Measurements from ENCODE around the gene AP2A1.

Gene AP2A1

DNA sequence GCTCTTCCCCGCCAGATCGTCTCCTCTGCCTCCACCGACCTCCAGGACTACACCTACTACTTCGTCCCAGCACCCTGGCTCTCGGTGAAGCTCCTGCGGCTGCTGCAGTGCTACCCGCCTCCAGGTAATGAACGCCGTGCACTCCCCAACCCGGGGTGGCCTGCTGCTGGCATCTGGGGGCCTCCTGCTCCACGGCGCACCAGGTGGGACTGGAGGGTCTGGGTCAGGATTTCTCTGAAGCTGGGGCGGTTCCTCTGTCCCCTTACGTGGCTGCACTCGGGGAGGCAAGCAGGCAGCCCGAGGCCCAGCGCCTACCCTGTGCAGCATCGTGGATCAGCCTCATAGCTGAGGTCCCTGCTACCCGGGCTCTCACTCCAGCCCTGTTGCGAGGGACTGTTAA is 28.8 kb downstream of the AP2A1 start:
- DNase-seq: no peak

DNA sequence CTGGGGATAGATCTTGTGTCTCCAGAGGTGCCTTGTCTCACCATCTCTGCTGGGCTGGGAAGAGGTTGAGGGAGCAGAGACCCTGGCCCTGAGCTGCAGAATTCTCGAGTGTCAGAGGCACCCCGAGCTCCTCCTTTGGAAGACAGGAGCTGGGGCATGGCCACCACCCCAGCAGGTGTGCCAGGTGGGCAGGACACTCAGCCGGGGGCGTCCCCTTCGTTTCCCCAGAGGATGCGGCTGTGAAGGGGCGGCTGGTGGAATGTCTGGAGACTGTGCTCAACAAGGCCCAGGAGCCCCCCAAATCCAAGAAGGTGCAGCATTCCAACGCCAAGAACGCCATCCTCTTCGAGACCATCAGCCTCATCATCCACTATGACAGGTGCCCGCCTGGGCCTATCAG is 31.8 kb downstream of the AP2A1 start:
- no peak for DNase-seq

DNA sequence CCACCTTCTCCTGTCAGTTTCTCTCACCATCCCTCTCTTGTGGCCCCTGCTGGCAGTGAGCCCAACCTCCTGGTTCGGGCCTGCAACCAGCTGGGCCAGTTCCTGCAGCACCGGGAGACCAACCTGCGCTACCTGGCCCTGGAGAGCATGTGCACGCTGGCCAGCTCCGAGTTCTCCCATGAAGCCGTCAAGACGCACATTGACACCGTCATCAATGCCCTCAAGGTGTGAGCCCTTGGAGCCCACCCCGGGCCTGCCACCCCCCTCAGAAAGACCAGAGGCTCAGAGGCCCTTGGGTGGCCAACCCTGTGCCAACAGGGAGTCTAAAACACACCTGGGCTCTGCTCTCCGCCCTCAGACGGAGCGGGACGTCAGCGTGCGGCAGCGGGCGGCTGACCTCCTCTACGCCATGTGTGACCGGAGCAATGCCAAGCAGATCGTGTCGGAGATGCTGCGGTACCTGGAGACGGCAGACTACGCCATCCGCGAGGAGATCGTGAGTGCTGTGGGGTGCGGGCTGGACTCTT is 32.5 kb downstream of the AP2A1 start:
- DNase-seq: no peak

DNA sequence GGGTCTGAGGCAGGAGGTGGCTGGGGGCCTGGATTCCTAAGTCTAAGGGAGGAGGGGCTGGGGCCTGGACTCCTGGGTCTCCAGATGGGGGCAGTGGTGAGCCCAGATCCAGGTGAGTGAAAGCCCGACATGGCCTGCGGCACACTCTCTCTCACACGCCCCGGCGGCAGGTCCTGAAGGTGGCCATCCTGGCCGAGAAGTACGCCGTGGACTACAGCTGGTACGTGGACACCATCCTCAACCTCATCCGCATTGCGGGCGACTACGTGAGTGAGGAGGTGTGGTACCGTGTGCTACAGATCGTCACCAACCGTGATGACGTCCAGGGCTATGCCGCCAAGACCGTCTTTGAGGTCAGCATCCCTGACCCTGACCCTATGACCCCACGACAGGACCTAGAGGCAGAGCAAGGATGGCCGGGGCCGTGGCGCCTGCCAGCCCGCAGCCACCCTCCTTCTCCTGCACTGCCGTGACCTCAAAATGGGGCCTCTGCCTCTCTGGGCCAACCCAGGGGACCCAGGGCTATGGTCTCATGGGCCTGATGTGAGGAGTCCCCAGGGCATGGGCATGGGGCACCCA is 33.1 kb downstream of the AP2A1 start:
- no peak for DNase-seq

DNA sequence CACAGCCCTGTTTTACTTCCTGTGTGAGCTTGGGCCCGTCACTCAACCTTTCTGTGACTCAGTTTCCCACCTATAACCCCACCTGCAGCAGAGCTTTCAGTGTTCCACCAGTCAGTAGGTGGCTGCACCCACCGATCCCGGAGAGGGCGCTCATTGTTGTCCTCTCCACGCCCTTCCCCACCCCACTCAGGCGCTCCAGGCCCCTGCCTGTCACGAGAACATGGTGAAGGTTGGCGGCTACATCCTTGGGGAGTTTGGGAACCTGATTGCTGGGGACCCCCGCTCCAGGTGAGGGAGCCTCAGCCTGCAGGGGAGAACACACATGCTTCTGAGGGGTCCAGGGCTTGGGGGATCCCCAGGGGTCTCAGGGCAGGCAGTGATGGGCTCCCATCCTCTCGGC is 34.0 kb downstream of the AP2A1 start:
- DNase-seq: no peak

DNA sequence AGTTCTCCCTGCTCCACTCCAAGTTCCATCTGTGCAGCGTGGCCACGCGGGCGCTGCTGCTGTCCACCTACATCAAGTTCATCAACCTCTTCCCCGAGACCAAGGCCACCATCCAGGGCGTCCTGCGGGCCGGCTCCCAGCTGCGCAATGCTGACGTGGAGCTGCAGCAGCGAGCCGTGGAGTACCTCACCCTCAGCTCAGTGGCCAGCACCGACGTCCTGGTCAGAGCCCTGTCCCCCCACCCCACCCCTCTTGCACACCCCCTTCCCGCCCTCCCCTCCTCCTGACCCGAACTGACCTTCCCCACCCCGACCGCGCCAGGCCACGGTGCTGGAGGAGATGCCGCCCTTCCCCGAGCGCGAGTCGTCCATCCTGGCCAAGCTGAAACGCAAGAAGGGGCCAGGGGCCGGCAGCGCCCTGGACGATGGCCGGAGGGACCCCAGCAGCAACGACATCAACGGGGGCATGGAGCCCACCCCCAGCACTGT is 34.6 kb downstream of the AP2A1 start:
- no peak for DNase-seq

DNA sequence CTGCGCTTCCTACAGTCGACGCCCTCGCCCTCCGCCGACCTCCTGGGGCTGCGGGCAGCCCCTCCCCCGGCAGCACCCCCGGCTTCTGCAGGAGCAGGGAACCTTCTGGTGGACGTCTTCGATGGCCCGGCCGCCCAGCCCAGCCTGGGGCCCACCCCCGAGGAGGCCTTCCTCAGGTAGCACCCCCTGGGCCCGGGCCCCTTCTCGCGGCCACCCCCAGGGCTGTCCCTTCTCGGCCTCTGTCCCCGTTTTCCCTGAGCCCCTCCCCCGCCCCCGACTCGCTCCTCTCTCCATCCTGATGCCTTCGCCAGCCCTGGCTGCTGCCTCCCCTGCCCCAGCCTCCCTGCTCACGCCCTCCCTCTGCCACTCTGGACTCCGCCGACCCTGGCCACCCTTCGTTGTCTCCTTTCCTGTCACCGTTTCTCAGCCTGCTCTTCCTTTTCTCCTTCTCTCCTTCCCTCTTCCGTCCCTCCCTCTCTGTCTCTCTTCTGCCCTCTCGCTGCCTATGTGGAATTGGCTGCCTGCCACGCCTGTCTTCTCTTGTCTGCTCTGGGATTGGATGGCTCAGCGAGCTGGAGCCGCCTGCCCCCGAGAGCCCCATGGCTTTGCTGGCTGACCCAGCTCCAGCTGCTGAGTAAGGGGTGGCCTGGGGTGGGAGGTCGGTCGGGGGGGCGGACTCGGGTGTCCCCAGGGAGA is 35.3 kb downstream of the AP2A1 start:
- DNase-seq: peak; percentile 93

DNA sequence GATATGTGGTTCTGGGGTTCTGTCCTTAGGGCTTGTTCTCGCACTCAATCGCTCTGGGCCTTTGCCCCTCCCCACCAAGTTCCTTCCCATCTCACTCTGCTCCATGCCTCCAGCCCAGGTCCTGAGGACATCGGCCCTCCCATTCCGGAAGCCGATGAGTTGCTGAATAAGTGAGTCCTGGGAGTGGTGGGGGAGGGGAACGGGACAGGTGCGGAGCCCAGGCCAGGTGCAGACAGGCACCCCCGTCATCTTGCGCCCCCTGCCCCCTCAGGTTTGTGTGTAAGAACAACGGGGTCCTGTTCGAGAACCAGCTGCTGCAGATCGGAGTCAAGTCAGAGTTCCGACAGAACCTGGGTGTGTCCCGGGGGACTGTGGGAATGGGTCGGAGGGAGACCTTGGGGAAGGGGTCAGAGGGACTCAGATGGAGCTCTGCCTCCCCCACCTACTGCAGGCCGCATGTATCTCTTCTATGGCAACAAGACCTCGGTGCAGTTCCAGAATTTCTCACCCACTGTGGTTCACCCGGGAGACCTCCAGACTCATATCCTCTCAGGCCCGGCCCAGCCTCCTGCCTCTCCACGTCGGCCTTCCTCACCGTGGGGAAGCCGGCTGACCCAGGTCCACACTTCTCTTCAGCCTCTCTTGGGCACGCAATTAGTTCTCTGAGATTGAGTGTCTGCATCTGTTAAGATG is 36.2 kb downstream of the AP2A1 start:
- DNase-seq: no peak

DNA sequence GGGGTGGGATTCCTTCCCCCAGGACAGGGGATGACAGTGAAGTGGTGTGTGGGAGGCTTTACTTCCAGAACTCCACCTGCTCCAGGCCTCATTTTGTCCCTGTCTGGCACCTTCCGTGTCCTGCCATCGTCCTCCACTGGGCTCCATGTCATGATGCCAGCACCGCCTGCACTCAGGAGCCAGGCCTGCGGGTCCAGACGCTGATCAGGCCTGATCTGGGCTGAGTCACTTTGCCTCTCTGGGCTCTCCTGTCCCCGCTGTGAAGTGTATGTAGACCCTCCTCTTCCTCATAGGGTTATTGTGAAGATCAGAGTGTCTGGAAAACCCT is 36.7 kb downstream of the AP2A1 start:
- no peak for DNase-seq

DNA sequence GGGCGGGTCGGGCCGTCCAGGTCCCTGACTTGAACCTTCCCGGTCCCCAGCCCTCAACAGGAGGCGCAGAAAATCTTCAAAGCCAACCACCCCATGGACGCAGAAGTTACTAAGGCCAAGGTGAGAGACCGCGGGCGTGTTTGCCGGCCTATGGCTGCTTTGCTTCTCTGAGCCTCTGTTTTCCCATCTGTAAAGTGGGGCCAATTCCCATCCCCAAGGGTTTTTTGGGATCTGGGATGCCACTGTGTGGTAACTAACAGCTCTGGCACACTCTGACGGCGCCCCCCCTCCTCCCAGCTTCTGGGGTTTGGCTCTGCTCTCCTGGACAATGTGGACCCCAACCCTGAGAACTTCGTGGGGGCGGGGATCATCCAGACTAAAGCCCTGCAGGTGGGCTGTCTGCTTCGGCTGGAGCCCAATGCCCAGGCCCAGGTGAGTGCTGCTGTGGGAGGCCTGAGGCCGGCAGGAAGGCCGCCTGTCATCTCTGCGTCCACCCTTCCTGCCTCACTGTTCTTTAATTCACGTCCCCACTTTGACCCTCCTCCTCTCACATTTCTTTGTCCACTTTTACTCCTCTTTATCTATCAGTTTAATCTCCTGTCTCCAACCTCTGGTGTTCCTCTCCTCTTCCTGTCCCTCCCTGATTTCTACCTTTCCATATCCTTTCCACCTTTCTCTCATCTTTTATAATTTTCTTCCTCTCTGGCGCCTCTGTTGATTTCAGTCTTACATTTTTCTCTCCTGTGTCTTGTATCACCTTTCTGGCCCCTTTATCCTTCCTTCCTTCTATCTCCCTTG is 39.2 kb downstream of the AP2A1 start:
- DNase-seq: no peak

DNA sequence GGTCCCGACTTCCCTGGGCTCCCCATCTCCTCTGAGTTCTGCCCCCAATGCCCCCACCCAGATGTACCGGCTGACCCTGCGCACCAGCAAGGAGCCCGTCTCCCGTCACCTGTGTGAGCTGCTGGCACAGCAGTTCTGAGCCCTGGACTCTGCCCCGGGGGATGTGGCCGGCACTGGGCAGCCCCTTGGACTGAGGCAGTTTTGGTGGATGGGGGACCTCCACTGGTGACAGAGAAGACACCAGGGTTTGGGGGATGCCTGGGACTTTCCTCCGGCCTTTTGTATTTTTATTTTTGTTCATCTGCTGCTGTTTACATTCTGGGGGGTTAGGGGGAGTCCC is 39.8 kb downstream of the AP2A1 start:
- DNase-seq: no peak

DNA sequence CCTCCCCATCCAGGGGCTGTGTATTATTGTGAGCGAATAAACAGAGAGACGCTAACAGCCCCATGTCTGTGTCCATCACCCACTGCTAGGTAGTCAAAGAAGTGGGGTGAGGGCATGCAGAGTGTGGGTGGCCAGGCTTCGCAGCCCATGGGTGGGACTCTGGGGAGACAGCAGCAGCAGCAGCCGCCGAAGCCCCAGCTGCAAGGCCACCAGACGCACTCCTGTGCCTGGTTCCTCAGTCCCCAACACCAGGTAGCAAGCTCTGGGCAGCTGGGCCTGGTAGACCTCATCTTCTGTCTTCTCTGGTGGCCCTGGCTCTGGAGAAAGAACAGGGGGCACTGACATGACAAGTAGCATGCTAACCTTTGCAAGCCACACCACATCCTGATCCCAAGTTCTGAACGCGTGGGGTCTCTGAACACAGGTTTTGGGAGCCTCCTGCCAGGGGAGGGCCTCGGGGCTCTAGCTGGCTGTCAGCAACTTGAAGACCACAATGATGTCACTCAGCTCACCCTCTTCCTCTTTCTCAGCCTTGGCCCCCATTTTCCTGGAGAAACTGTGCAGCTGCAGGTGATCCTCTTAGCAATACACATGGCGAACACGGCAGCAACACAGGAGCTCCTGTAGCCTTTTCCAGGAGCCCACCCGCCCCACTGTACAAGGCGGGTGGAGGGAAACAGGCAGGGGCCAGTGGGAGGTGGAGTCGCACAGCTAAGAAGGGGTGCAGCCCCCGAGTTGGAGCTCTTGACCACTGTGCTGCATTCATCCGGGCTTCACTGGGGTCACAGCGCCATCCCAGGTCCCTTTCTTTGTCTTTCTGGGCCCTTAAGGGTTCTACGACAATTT is 40.5 kb downstream of the AP2A1 start:
- DNase-seq: no peak

DNA sequence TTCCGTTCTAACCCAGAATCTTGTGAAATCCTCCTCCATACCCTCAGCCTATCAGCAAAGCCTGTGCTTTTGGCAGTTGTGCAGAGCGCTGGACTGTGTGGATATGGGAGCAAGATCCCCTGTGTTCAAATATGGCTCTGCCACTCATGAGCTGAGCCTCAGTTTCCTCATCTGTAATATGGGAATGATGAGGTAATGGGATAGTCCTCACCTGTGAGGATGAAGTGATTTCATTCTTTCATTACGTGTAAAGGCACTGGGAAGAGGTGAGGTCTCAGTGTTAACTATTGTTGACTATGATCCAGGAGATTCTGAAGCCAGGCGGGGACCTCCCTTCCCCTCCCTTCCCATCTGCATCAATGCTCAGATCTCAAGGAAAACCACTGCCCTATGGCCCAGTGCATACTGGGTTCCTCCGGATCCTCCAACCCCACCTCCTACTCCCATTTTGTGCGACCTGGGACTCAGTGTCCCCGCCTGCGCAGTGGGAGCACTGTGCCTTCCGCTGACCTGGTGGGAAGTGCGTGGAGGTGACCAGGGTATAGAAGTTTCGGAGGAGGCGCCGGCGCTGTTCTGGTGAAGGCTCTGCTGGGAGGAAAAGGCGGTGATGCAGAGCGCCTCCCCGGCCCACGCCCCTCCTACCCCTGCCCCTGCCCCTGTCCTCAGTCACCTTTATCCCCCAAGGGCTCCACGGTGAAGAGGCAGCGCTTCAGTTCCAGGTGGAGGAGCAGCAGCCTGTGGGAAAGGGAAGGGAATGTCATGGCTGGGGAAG is 41.3 kb downstream of the AP2A1 start:
- DNase-seq: no peak

DNA sequence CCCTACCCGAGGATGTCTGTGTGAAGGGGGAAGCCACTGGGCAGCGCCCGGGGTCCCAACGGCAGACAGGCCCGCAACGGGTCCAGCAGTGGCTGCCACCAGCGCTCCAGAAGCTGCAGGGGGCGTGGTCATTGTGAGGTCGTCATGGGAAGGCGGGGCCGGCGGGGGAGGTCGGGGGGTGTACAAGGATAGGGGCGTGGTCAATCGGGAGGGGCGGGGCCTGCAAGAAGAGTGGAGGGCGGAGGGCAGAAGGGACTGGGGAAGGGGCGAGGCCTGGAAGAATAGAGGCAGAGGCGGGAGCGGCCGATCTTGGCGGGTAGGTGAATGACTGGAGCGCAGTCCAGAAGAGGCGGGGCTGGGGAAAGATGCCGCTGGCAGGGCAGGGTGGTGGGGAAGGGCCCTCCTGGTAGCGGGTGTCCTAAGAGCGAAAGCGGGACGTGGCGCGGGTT is 41.9 kb downstream of the AP2A1 start:
- DNase-seq: peak; percentile 81

DNA sequence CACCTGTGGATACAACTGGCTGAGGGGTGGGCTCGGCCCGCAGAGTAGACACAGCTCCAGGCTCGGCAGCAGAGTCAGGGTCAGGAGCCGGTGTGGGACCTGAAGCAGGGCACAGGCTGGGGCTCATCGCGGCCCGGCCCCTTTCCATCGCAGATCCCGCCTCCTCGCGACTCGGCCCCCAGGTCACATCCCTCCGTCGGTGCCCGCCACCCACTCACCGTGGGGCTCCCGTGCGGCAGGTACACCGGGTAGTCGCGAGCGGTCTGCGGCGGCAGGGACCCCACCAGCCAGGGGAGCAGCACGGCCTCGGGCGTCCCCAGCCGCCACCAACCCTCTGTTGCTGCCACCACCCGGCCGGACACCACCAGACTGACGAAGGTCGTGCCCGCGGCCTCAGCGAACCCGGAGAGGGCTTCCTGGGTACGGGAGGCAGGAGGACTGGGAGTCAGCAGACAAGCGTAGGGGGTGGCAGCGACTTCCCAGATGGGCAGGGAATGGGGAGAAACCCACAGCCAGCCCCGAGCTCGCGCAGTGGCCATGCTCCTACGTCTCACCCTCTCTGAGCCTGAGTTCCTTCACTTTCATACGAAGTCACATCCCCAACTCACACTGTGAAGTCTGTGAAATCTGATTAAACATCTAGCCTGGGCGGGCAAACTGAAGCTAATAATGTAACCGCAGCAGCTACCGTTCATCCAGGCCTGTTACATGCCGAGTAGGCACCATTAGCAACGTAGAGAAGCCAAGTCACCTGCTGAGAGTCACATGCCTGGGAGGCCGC is 42.5 kb downstream of the AP2A1 start:
- DNase-seq: peak; percentile 40

DNA sequence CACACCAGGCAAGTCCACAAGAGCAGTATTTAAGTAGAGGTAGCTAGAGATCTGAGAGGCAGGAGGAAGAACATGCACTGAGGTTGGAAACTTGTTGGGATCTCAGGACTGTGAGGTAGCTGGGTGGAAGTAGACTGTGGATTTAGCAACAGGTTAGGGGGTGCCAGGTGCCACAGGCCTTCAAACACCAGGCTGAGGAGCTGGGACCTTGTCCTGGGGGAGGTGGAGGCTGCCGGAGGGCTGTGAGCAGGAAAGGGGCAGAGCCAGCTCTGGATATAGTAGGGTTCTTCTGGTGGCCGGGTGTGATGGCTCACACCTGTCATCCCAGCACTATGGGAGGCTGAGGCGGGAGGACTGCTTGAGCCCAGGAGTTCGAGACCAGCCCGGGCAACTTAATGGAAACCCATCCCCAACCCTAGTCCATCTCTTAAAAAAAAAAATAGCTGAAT is 43.2 kb downstream of the AP2A1 start:
- no peak for DNase-seq

DNA sequence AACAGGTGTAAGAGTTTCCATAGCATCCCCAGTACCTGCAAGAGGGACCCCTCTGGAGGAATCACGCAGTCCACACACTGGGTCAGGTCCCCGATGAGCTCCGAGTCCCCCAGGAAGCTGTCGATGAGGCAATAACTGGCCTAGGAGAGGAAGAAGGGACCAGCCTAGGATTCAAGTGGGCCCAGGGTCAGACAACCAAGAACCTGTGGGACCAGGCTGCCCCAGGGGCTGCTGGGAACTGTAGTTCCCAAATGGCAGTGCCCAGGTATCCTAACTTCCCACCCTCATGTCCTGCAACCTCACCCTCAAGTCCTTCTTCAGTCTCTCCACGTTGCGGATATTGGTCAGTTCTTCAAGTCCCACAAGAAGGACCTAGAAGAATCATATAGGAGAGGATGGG is 44.5 kb downstream of the AP2A1 start:
- no peak for DNase-seq

DNA sequence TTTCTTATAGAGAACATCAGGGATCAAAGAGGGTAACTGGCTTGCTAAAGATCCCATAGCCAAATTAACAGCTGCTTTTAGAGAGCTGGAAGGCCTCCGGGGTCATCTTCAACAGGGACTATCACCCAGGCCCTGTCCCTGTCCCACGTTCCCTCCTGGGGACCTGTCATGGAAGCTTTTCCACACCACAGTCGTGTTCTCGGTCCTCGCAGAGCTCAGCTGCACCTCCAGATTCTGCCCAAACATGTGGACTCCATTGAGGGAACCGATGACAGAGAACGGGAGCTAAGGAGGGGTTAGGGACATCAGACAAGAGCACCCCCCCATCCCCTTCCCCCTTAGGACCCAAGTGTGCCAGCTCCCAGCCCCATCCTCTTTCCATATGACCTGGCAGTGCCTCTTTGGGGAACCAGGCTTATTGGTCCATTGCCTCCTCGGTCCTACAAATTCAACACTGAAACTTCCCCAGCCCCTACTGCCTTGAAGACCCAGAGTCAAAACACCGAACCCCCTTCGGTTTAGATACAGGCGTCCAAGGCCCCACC is 45.7 kb downstream of the AP2A1 start:
- no peak for DNase-seq

DNA sequence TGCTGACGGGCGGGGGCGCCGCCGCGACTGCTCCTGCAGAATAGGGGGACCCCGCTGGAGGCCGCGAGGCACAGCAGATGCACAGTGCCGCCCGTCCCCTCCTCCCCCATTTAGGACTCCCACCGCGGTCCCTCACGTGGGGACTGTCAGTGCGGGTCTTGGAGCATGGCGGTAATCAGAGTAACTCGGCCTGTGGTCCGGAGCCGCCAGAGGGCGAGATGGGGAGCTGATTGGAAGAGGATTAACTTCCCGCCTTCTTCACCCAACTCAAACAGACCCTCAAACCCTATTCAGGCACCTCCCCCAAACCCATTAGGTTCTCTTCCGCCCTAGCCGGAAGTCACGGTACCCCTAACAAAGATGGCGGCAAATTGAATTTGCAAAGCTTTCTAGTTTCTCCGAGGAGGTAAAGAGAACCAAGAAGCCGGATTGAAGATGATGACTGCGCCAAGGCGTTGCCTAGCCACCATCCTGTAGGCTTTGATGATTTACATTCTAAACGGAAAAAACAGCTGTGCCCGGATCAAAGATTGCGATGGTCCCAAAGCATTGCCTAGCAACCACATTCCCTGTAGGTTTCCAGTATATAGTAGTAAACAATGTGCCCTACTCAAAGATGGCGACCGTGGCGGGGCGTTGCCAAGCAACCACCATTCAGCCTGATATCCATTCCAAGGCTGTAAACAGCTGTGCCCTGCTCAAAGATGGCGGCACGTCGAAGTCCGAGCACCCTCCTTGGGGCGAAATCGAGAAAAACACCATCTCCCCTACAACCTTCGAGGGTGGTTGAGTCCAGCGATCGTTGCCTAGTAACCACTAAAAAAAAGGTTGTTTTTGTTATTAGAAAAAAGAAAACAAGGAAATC is 46.4 kb downstream of the AP2A1 start, which contains the start of gene FUZ:
TSS of gene FUZ (minus strand) at position 296 of the 865 bp plus-strand sequence. CDS start at position 110, 186 bp downstream.
- peak; percentile 98 for DNase-seq

All from fibroblast of skin of back (primary cell).